Neuronal stem cell (in vitro differentiated cells): ENCODE results near the gene ACAA1.

Experiments
- DNase-seq: peaks from one replicate; pipeline ENCODE4 v3.0.0-alpha.2; 2013; ENCODE audit warnings: low spot score
- H2AFZ ChIP-seq: one replicate; pipeline ENCODE4 v1.6.1; 2013; ENCODE audit warnings: mild to moderate bottlenecking, low read length, inconsistent platforms
- H2AK5ac ChIP-seq: 2 replicates; pipeline ENCODE4 v1.6.1; 2013; ENCODE audit warnings: low read depth, mild to moderate bottlenecking, inconsistent platforms, low read length, moderate library complexity, mixed read lengths
- H2BK120ac ChIP-seq: 2 replicates; pipeline ENCODE4 v1.6.1; 2013; ENCODE audit warnings: low read depth, mild to moderate bottlenecking, inconsistent platforms, low read length, moderate library complexity, mixed read lengths
- H2BK12ac ChIP-seq: one replicate; pipeline ENCODE4 v1.6.1; 2013; ENCODE audit warnings: low read length, inconsistent platforms
- H2BK15ac ChIP-seq: 2 replicates; pipeline ENCODE4 v1.6.1; 2013; ENCODE audit warnings: mild to moderate bottlenecking, low read length, inconsistent platforms, mixed read lengths
- H2BK5ac ChIP-seq: one replicate; pipeline ENCODE4 v1.6.1; 2013; ENCODE audit warnings: inconsistent platforms, mild to moderate bottlenecking, low read length, moderate library complexity
- H3K14ac ChIP-seq: one replicate; pipeline ENCODE4 v1.6.1; 2013; ENCODE audit warnings: low read length, inconsistent platforms
- H3K18ac ChIP-seq: 2 replicates; pipeline ENCODE4 v1.6.1; 2013; ENCODE audit warnings: low read length, inconsistent platforms
- H3K23ac ChIP-seq: 2 replicates; pipeline ENCODE4 v1.6.1; 2013; ENCODE audit warnings: low read depth, mild to moderate bottlenecking, mixed read lengths, low read length, inconsistent platforms; ENCODE audit not compliant: poor library complexity
- H3K27ac ChIP-seq: replicated peaks from 3 replicates; pipeline ENCODE4 v1.5.1; 2013; ENCODE audit warnings: low read length, inconsistent platforms
- H3K27me3 ChIP-seq, 3 experiments: 2 replicates each; pipeline ENCODE4 v1.6.1; 2013; ENCODE audit warnings: low read length in 3 of 3, mild to moderate bottlenecking in 2 of 3, inconsistent platforms in 1 of 3, low read depth in 1 of 3, mixed read lengths in 1 of 3, moderate library complexity in 1 of 3; ENCODE audit not compliant: control insufficient read depth in 3 of 3, insufficient read depth in 3 of 3
- H3K36me3 ChIP-seq, 2 donors: replicated peaks in 1 of 2; 2 replicates each; pipeline ENCODE4 v1.6.1; 2013; ENCODE audit warnings: low read length in 2 of 2; ENCODE audit not compliant: control insufficient read depth in 2 of 2, insufficient read depth in 2 of 2
- H3K4ac ChIP-seq: 2 replicates; pipeline ENCODE4 v1.6.1; 2013; ENCODE audit warnings: inconsistent platforms, mild to moderate bottlenecking, low read length, moderate library complexity
- H3K4me1 ChIP-seq, 2 donors: 1 replicate in 1 of 2; 2 replicates in 1 of 2; pipeline ENCODE4 v1.6.1; 2013; ENCODE audit warnings: low read length in 2 of 2, low read depth in 1 of 2; ENCODE audit not compliant: control insufficient read depth in 2 of 2, insufficient read depth in 1 of 2
- H3K4me2 ChIP-seq: one replicate; pipeline ENCODE4 v1.6.1; 2013; ENCODE audit warnings: mild to moderate bottlenecking, low read length, inconsistent platforms; ENCODE audit not compliant: insufficient read depth, poor library complexity, severe bottlenecking
- H3K4me3 ChIP-seq, 2 donors: 2 replicates each; pipeline ENCODE4 v1.5.1; 2013; ENCODE audit warnings: low read length in 2 of 2, mild to moderate bottlenecking in 2 of 2, inconsistent platforms in 1 of 2, moderate library complexity in 1 of 2
- H3K79me1 ChIP-seq: one replicate; pipeline ENCODE4 v1.6.1; 2013; ENCODE audit warnings: low read depth, mild to moderate bottlenecking, inconsistent platforms, low read length, moderate library complexity
- H3K9ac ChIP-seq: one replicate; pipeline ENCODE4 v1.6.1; 2013; ENCODE audit warnings: mild to moderate bottlenecking, low read depth, low read length, inconsistent platforms; ENCODE audit not compliant: poor library complexity
- H3K9me3 ChIP-seq, 2 donors: replicated peaks in 1 of 2; 2 replicates each; pipeline versions ENCODE3 to v1.6.1; 2013; ENCODE audit warnings: low read length in 2 of 2, mild to moderate bottlenecking in 2 of 2, inconsistent platforms in 1 of 2, low read depth in 1 of 2, mixed read lengths in 1 of 2, moderate library complexity in 1 of 2; ENCODE audit not compliant: control insufficient read depth in 2 of 2, insufficient read depth in 1 of 2
- H4K8ac ChIP-seq: one replicate; pipeline ENCODE4 v1.6.1; 2013; ENCODE audit warnings: low read depth, mild to moderate bottlenecking, inconsistent platforms, low read length, moderate library complexity
- H4K91ac ChIP-seq: one replicate; pipeline ENCODE4 v1.6.1; 2013; ENCODE audit warnings: low read length, low read depth, mild to moderate bottlenecking, inconsistent platforms; ENCODE audit not compliant: poor library complexity
- WGBS, 2 donors: extraction: QIAGEN DNeasy Blood & Tissue Kit; methylation state at CpG; one replicate each; pipeline ENCODE4 v1.1.7; 2013; ENCODE audit warnings: missing lambda C conversion rate in 2 of 2, mixed read lengths in 1 of 2; ENCODE audit not compliant: insufficient read length in 2 of 2, insufficient replicate concordance in 1 of 2; ENCODE audit errors: extremely low coverage in 2 of 2; 5-methylcytosine and 5-hydroxymethylcytosine counted together

ACAA1 gene

GRCh38 chr3:38141173-38141951 is 4.4 kb upstream of the ACAA1 start:
- Histone ChIP-seq H2BK120ac (no peak overlapping the region), H3K27me3 (peaks cover 0 to 39% (median 0%) of the 10 kb centered on the region in 3 experiments), H2AK5ac (no peak overlapping the region), H3K14ac (no peak overlapping the region), H2BK12ac (no peak overlapping the region), H3K4me1 (peaks cover 3 to 16% of the 10 kb centered on the region in 2 donors), H2BK15ac (no peak overlapping the region), H3K36me3 (peaks cover 0 to 11% of the 10 kb centered on the region in 2 donors), H2BK5ac (no peak overlapping the region), H3K4ac (no peak overlapping the region), H3K18ac (no peak overlapping the region), H3K4me3 (peak overlapping the region in 1 of 2 donors; percentile 21), H2AFZ (no peak overlapping the region), H4K8ac (no peak overlapping the region), H3K23ac (peak overlapping the region; percentile 27), H4K91ac (no peak overlapping the region), H3K9me3 (peaks cover 0 to 3% of the 10 kb centered on the region in 2 donors), H3K4me2 (no peak overlapping the region), H3K9ac (no peak overlapping the region), H3K27ac (no peak overlapping the region), H3K79me1 (peaks cover 2% of the 10 kb centered on the region)
- WGBS, 2 donors: no CpG with 5 or more reads among the region's 7 CpGs
- DNase-seq: no peak

GRCh38 chr3:38140326-38141172 is 3.6 kb upstream of the ACAA1 start:
- Histone ChIP-seq H2BK12ac (no peak overlapping the region), H3K4me2 (no peak overlapping the region), H3K27ac (no peak overlapping the region), H3K9me3 (no peaks in the 10 kb centered on the region), H2BK15ac (no peak overlapping the region), H3K4ac (no peak overlapping the region), H3K23ac (no peak overlapping the region), H4K8ac (no peak overlapping the region), H3K27me3 (peaks cover 0 to 39% (median 0%) of the 10 kb centered on the region in 3 experiments), H3K14ac (no peak overlapping the region), H3K4me1 (peaks cover 9 to 18% of the 10 kb centered on the region in 2 donors), H2BK5ac (no peak overlapping the region), H4K91ac (no peak overlapping the region), H3K9ac (no peak overlapping the region), H3K18ac (no peak overlapping the region), H3K79me1 (peaks cover 2% of the 10 kb centered on the region), H2AK5ac (no peak overlapping the region), H2AFZ (no peak overlapping the region), H2BK120ac (no peak overlapping the region), H3K36me3 (peaks cover 0 to 11% of the 10 kb centered on the region in 2 donors), H3K4me3 (peak overlapping the region in 1 of 2 donors; percentile 21)
- no CpG with 5 or more reads among the region's 13 CpGs for WGBS, 2 donors
- no peak for DNase-seq

- H3K9me3 ChIP-seq: no peaks in the 10 kb centered on the region
- H3K27me3 ChIP-seq: peaks cover 0 to 39% (median 0%) of the 10 kb centered on the region in 3 experiments
- no peak overlapping the region for H4K91ac ChIP-seq
- peaks cover 7 to 11% of the 10 kb centered on the region in 2 donors for H3K36me3 ChIP-seq
- DNase-seq: no peak
- peaks cover 2% of the 10 kb centered on the region for H3K79me1 ChIP-seq
- H2BK5ac ChIP-seq: peak overlapping the region; percentile 91
- peaks cover 9 to 18% of the 10 kb centered on the region in 2 donors for H3K4me1 ChIP-seq
- no peak overlapping the region for H4K8ac ChIP-seq
- WGBS, 2 donors: no CpG with 5 or more reads among the region's 7 CpGs
- H2AFZ ChIP-seq: peak overlapping the region; percentile 77
- H3K27ac ChIP-seq: no peak overlapping the region
- peak overlapping the region; percentile 55 for H3K9ac ChIP-seq
- H3K4me2 ChIP-seq: peak overlapping the region; percentile 88
- H2BK12ac ChIP-seq: no peak overlapping the region
- H3K23ac ChIP-seq: no peak overlapping the region
- peak overlapping the region; percentile 15 for H3K18ac ChIP-seq
- H2BK120ac ChIP-seq: no peak overlapping the region
- H3K14ac ChIP-seq: peak overlapping the region; percentile 23
- peak overlapping the region; percentile 34 for H2AK5ac ChIP-seq
- H3K4me3 ChIP-seq: no peak overlapping the region
- no peak overlapping the region for H2BK15ac ChIP-seq
- no peak overlapping the region for H3K4ac ChIP-seq
Measured at GRCh38 chr3:38139652-38140051, 2.7 kb upstream of the ACAA1 start.

- Histone ChIP-seq H3K4me2 (peak overlapping the region; percentile 88), H3K4ac (peak overlapping the region; percentile 13), H3K9me3 (no peaks in the 10 kb centered on the region), H2BK5ac (peak overlapping the region; percentile 91), H4K91ac (peak overlapping the region; percentile 68), H4K8ac (no peak overlapping the region), H3K79me1 (peaks cover 2% of the 10 kb centered on the region), H2AFZ (peak overlapping the region; percentile 77), H3K9ac (peak overlapping the region; percentile 99), H2AK5ac (peak overlapping the region; percentile 38), H3K23ac (peak overlapping the region; percentile 97), H2BK15ac (peak overlapping the region; percentile 86), H3K14ac (peak overlapping the region; percentile 99), H3K27me3 (peaks cover 0 to 39% (median 0%) of the 10 kb centered on the region in 3 experiments), H3K27ac (no peak overlapping the region), H3K18ac (peak overlapping the region; percentile 98), H3K36me3 (peaks cover 11 to 12% of the 10 kb centered on the region in 2 donors), H2BK12ac (no peak overlapping the region), H3K4me3 (peak overlapping the region; percentile 28 to 91), H2BK120ac (no peak overlapping the region), H3K4me1 (peaks cover 9 to 18% of the 10 kb centered on the region in 2 donors)
- DNase-seq: no peak
- no CpG with 5 or more reads among the region's 8 CpGs for WGBS, 2 donors
Measured at GRCh38 chr3:38139191-38139590, 2.3 kb upstream of the ACAA1 start.
